Activated effector memory CD4-positive, alpha-beta T cell treated with anti-CD3 and anti-CD28 coated beads, Interleukin-2, amount 50 U/mL, for 16 hours (primary cell): ENCODE data around the gene FRG2.
"Not testable (repeated sequence)": the region's sequence is repeated elsewhere in the genome, so short reads cannot be mapped to it uniquely, and the experiment has no call there.

Experiments
- DNase-seq: peaks from one replicate; pipeline ENCODE4 v3.0.0-alpha.2; 2020

Gene FRG2

GRCh38 chr4:190027156-190027555 is at the start of gene FRG2:
Gene FRG2, minus strand, starts transcription at chr4:190027256. Its CDS starts 52 bp downstream, at chr4:190027204.
- not testable (repeated sequence) for DNase-seq

- DNase-seq = peak; percentile 65
These were observed 41.3 kb upstream of the FRG2 start for GRCh38 chr4:190068351-190068750.

GRCh38 chr4:190064805-190065204 is 37.7 kb upstream of the FRG2 start:
- not testable (repeated sequence) for DNase-seq

GRCh38 chr4:190064342-190064741 is 37.3 kb upstream of the FRG2 start, which contains the start of gene DBET:
Gene DBET, plus strand, starts transcription at chr4:190064502.
- DNase-seq = not testable (repeated sequence)

GRCh38 chr4:190058997-190059396 is 31.9 kb upstream of the FRG2 start:
- peak; percentile 47 for DNase-seq

GRCh38 chr4:190049378-190050239 is 22.6 kb upstream of the FRG2 start:
- not testable (repeated sequence) for DNase-seq

GRCh38 chr4:190047627-190048026 is 20.6 kb upstream of the FRG2 start:
- not testable (repeated sequence) for DNase-seq

GRCh38 chr4:190040873-190041272 is 13.8 kb upstream of the FRG2 start:
- DNase-seq = not testable (repeated sequence)

GRCh38 chr4:190037704-190038388 is 10.8 kb upstream of the FRG2 start:
- DNase-seq = not testable (repeated sequence)

- not testable (repeated sequence) for DNase-seq
These were observed 4.2 kb upstream of the FRG2 start for GRCh38 chr4:190031264-190031663.

GRCh38 chr4:190022614-190023281 is 4.3 kb downstream of the FRG2 start:
- DNase-seq = not testable (repeated sequence)

GRCh38 chr4:190021973-190022372 is 5.1 kb downstream of the FRG2 start:
- not testable (repeated sequence) for DNase-seq

GRCh38 chr4:190020790-190021717 is 6.0 kb downstream of the FRG2 start:
- DNase-seq = peak; percentile 75

GRCh38 chr4:190019859-190020463 is 7.1 kb downstream of the FRG2 start:
- not testable (repeated sequence) for DNase-seq

GRCh38 chr4:190019023-190019858 is 7.8 kb downstream of the FRG2 start:
- no peak for DNase-seq

GRCh38 chr4:190018201-190018920 is 8.7 kb downstream of the FRG2 start:
- no peak for DNase-seq

- DNase-seq = no peak
These were observed 9.5 kb downstream of the FRG2 start for GRCh38 chr4:190017357-190018200.

- no peak for DNase-seq
These were observed 10.4 kb downstream of the FRG2 start for GRCh38 chr4:190016369-190017289.
